T-helper 2 cell (primary cell): ENCODE data around the gene YLPM1.

Experiments used
- DNase-seq, 5 experiments: peaks; one replicate each; pipeline versions ENCODE4 v3.0.0 to v3.0.0-alpha.2; 2012 to 2022

The YLPM1 gene

GRCh38 chr14:74793506-74794155 is 30.5 kb downstream of the YLPM1 start:
- DNase-seq, result peak in 1 of 5 experiments; percentile 43

GRCh38 chr14:74794947-74795346 is 31.8 kb downstream of the YLPM1 start:
- no peak for DNase-seq

GRCh38 chr14:74799765-74800164 is 36.6 kb downstream of the YLPM1 start:
- DNase-seq, result no peak

- no peak for DNase-seq
Measured at GRCh38 chr14:74800780-74801179, 37.7 kb downstream of the YLPM1 start.

- DNase-seq, result no peak
Measured at GRCh38 chr14:74801396-74801795, 38.3 kb downstream of the YLPM1 start.

DNA sequence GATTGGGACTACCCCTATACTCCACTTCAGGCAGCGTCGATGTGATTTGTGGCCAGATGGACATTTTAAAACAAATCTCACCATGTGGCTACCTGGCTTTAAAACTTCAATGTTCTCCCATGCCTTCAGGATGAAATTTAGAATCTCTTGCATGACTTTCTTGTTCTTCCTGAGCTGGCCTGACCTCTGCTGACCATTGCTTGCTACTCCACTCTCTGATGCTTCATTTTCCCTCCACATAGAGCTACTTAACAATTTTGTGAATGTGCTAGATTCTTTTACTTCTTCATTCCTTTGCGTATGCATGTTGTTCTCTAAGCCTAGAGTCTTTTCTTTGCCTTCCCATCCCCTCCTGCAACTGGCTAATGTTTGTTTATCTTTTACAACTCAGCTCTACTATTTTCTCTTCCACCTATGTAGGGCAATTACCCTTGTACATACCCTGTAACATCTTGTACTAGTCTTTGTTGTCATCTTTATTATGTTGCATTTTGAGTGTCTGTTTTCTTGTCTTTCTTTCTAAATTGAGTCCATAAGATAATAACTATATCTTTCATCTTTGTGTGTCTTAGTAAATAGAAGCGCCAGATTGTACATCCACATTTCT is 41.2 kb downstream of the YLPM1 start:
- DNase-seq, result peak in 1 of 5 experiments; percentile 38

- no peak for DNase-seq
Measured at GRCh38 chr14:74807853-74808545, 44.9 kb downstream of the YLPM1 start.

- no peak for DNase-seq
Measured at GRCh38 chr14:74816124-74816523, 53.0 kb downstream of the YLPM1 start.

DNA sequence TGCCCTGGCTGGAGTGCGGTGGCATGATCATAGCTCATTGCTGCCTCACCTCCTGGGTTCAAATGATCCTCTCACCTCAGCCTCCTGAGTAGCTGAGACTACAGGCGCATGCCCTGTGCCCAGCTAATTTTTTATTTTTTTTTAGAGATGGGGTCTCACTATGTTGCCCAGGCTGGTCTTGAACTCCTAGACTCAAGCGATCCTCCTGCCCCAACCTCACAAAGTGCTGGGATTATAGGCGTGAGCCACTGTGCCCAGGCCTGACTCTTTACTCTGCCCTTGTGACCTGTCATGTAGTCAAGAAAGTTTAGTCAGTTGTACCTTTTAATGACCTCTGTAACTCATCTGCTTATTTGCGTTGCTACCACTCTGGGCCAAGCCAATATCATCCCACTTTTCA is 57.2 kb downstream of the YLPM1 start:
- no peak for DNase-seq

DNA sequence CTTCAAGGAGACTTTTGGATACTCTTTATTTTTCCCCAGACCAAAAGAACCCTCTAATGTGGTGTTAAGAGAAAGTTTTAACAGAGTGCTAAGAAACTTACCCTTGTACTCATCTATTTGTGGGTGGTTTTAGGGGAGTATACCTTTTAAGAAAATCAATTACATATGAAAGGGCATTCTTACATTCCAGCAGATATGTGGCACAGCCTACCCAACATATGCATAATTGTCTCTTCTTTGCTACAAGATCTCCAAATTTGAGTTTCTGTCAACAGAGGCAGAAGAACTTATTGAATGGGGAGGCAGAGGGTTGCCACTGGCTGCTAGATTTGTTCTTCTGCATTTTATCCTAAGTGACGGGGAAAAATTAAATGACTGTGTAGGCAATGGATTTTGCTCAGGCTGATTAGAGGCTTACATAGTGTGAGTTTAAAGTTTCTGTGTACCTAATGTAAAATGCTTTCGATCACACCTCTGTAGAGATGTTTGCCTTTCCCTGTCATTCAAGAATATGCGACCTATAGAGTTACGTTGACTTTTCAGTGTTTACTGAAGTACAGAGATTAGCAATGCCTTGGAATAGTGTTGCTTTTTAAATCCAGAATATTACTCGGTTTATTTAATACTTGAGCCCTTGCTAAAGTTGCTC is 58.3 kb downstream of the YLPM1 start:
- DNase-seq, result no peak

GRCh38 chr14:74824997-74825396 is 61.9 kb downstream of the YLPM1 start:
- DNase-seq, result no peak

DNA sequence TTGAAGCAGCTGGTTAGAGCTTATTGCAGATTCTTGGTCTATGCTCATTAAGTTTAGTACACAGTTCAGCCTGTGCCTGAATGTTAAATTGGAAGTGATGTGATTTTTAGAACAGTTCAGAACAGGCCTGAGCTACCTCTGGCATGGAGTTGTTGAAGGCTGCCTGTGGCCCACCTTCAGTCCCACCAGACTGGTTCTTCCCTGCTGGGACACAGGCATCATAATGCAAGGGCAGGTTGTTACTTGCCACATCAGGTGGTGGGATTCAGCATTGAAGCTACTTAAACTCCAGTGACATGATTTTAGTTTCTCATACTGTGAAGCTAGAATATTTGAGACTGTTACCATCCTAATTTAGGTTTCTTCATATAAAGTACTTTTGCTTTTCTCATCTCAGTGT is 63.5 kb downstream of the YLPM1 start:
- no peak for DNase-seq

DNA sequence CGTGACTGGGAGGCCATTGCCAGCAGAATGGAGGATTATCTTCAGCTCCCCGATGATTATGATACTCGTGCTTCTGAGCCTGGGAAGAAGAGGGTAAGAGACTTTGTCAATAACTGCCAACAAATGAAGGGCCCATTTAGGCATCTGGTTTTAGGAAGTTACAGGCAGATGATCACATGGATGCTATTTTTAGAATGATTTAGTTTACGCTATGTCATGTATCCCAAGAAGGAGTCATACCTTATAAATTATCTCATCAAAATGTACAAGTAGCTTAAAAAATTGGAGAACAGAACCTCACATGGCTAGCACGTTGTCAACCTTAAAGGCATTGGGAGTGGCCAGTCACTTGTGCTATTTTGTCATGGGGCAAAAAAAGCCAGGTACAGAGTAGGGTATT is 66.1 kb downstream of the YLPM1 start:
- no peak for DNase-seq

DNA sequence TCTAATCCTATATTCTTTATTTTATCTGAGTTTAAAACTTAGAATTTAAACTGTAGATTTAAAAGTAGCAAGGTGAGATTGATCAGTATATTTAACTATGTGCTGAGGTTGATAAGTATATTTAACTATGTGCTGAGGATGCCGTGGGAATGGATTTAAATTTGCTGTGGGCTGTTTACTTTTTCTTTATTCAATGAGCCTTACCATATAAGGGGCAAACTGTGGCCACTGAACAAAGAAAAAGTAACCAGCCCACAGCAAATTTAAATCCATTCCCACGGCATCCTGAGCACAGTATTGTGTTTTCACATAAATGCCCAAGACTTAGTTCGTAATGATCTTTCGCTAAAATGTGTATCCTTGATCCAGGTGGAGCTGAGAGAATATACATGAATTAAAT is 69.7 kb downstream of the YLPM1 start:
- no peak for DNase-seq

GRCh38 chr14:74834692-74835392 is 71.7 kb downstream of the YLPM1 start:
- DNase-seq, result no peak

DNA sequence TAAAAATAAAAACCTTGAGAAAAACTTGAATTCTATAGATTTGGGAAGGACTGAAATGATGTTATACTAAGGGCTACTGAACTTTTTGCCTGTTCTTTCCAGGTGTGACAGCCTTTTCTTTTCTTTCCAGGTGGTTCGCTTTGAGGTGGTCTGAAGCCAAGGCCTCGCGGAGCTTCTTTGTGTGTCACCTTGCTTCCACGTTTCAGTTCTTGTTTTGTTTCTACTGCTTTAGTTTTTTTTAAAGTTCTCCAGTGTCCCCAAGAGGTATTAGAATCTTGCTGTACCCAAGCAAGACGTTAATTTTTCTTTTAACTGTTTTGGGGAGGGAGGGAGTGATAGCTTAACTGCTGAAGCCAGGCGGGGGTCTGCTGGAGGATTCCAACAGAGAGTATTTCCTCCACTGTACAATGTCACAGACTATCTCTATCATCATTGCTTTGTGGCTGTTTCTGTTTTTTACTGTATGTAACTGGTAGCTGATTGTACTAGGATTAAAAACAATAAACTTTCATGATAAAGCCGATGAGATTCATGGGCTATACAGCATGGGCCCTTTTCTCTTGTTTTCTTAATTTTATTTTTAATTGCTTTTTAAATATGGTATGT is 72.6 kb downstream of the YLPM1 start:
- DNase-seq, result no peak

DNA sequence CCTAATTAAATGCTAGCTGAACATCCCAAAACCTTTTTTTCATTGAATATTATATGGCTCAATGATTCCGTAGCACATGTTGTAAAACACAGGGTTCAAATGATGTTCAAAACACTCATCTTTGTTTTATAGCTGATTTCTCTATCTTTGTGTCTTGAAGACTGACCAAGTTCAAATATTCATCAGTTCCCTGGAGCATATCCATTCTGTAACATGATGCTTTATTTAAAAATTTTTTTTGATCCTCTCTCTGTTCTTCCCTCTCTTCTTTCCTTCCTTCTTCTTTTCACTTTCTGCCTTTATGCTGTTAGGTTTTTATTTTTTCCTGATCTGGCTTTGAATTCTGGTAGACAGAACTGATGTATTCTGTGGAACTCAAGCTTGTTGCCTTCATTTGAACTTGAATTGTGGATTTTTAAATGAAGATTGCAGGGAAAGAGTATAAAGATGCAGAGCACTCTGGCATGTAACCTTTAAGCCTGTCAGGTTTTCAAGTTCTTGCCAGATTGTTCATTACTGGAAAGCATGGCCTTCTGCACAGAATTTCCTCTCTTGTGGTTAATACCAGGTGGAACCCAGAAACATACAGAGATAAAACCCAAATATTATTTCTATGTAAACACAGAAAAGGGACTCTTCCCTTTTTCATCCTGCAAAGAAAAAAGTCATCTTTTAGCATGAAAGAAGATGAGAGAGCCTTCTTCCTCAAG is 73.3 kb downstream of the YLPM1 start:
- peak in 1 of 5 experiments; percentile 17 for DNase-seq

GRCh38 chr14:74838166-74838565 is 75.0 kb downstream of the YLPM1 start:
- peak in 2 of 5 experiments; percentile 25 to 66 for DNase-seq

DNA sequence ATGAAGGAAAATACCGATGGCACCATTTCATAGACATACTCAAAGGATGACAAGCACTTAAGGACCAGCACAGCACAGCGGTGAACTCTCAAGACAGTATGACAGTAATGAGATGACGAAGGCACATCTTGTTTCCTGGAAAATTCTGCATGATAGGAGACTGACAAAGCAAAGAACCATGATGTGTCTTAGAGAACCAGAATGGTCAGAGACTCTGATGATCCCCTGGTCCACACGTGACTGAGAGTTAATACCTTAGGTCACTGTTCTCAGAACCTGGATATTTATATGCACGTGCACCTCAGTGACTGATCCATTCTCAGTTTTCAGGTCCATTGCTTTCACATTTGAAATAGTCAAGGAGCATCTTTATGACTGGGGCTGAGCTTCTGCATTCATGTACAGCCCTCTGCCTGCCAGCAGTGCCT is 77.5 kb downstream of the YLPM1 start:
- peak in 1 of 5 experiments; percentile 16 for DNase-seq

- peak in 2 of 5 experiments; percentile 8 to 79 for DNase-seq
Measured at GRCh38 chr14:74841230-74842207, 78.4 kb downstream of the YLPM1 start.
